ENCODE data around the gene SORBS2. TPM values are rescaled to one million over a fixed set of nuclear protein-coding genes. Genes with fewer than 3 reads are reported as not detected.

The SORBS2 gene
- total RNA-seq, 1 experiment from 2014 or later, result not detected

DNA sequence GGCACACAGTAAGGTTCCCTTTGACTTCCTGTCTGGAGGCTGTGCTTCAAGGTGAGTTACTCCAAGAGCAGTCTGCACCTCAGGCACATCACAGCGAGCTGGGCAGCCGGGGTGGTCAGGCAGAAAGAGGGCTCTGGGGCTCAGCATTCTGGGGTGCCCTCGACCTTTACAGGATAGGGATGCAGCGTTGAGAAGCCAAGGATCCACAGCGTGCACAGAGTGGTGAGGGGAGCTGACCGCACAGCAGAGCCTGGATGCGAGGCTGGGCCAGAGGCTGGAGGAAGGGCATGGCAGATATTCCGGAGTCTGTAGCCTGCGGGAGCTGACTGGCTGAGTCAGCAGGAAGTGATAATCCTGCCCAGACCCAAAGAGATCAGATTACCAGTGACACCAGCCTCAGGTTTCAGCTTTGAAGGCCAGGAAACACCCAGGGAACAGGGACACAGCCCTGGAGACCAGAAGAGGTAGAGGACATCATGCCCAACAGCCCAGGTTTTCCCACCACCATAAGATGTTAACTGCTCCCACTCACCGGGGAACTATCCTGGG lies 238.3 kb downstream of the SORBS2 start:
- no peak overlapping the region for H3K9ac ChIP-seq (ENCODE audit: low read length)
- no peaks in the 10 kb centered on the region for H4K20me1 ChIP-seq (ENCODE audit: insufficient read depth, low read depth, low read length)
- no peaks in the 10 kb centered on the region for H3K9me3 ChIP-seq (ENCODE audit: low read length)
- no peak for DNase-seq
- H3K9me2 ChIP-seq (replicated peaks; ENCODE audit: insufficient read depth, low read length), result no peaks in the 10 kb centered on the region
- H3K27ac ChIP-seq (ENCODE audit: low read length), result no peak overlapping the region
- H3K4me3 ChIP-seq (ENCODE audit: low read length), result no peak overlapping the region
- no peaks in the 10 kb centered on the region for H3K79me2 ChIP-seq (ENCODE audit: low read length)
- H3K27me3 ChIP-seq (ENCODE audit: low read length), result no peaks in the 10 kb centered on the region
- no peak overlapping the region for H3K4me2 ChIP-seq (ENCODE audit: low read depth, low read length, poor library complexity, severe bottlenecking)
- H2AFZ ChIP-seq (ENCODE audit: low read length), result no peak overlapping the region
- no peaks in the 10 kb centered on the region for H3K36me3 ChIP-seq (ENCODE audit: insufficient read depth, low read length)
- no peaks in the 10 kb centered on the region for H3K4me1 ChIP-seq (ENCODE audit: low read length)

DNA sequence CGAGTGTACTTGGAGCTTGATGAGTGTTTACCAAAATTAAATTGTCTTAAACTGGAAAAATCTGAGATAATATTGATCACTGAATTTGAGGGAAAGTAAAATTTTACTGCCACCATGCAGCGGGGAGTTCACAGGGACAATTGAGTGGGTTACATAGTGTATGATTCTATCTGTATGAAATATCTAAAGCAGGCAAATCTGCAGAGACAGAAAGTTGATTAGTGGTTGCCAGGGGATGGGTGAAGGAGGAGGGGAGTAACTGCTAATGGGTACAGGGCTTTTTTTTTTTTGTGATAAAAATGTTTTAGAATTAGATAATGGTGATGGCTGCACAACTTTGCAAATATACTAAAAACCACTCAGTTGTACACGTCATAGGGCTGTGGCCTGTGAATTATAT lies 241.3 kb downstream of the SORBS2 start:
- H3K9me3 ChIP-seq (ENCODE audit: low read length), result no peaks in the 10 kb centered on the region
- H3K36me3 ChIP-seq (ENCODE audit: insufficient read depth, low read length), result no peaks in the 10 kb centered on the region
- no peak overlapping the region for H3K9ac ChIP-seq (ENCODE audit: low read length)

DNA sequence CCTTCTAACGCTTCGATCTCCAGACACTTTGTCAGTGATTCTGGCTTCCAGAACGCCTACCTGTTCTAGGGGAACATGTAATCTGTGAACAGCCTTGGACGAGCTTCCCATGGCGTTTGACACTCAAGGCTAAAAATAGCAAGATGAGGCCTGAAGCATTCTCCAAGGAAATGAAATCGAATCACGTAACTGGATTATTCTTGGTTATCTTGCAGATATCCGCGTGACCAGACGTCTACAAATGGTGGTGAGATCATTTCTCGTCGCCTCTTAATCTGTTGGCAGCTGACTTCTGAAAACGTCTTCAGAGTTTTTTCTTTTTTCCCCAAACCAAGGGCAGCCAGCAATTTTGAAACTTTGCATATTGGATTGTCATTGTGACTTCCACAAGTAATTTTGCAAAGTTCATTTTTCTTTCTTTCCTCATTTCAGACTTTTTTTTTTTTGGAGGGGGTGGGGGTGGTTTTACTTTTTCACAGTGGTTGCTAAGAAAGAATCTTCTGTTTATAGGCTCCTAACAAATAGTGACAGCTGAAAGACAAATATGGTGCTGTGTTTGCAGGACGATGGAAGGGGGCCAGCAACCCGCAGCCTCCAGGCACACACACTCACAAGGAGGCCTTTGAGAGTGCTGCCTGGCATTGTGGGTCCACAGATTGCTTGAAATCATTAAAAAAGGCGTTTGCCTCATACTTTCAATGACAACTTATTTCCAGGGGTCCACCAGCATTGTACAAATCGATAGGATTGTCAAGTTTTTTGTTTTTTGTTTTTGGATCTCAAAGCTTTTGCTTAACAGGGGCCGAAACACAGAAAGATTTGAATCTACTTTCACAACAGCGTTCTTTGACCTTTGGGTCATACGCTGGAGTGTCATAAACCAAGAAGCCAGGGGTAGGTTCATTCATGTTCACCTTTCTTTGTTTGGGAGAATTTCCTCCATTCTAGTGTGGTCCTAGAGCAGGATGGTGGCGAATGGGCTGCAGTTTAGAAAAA lies 244.3 kb downstream of the SORBS2 start:
- no peak overlapping the region for H3K27ac ChIP-seq (ENCODE audit: low read length)
- H3K9me3 ChIP-seq (ENCODE audit: low read length), result no peaks in the 10 kb centered on the region
- H3K4me3 ChIP-seq (ENCODE audit: low read length), result no peak overlapping the region
- H3K4me2 ChIP-seq (ENCODE audit: low read depth, low read length, poor library complexity, severe bottlenecking), result no peak overlapping the region
- no peaks in the 10 kb centered on the region for H3K36me3 ChIP-seq (ENCODE audit: insufficient read depth, low read length)
- no peaks in the 10 kb centered on the region for H3K79me2 ChIP-seq (ENCODE audit: low read length)
- no peak for DNase-seq
- no peaks in the 10 kb centered on the region for H3K9me2 ChIP-seq (replicated peaks; ENCODE audit: insufficient read depth, low read length)
- H3K4me1 ChIP-seq (ENCODE audit: low read length), result no peaks in the 10 kb centered on the region
- no peak overlapping the region for H3K9ac ChIP-seq (ENCODE audit: low read length)
- no peaks in the 10 kb centered on the region for H4K20me1 ChIP-seq (ENCODE audit: insufficient read depth, low read depth, low read length)
- no peak overlapping the region for H2AFZ ChIP-seq (ENCODE audit: low read length)
- no peaks in the 10 kb centered on the region for H3K27me3 ChIP-seq (ENCODE audit: low read length)

More for the DNA sequence above, 241.3 kb downstream of the SORBS2 start:
- Histone ChIP-seq H3K4me3 (ENCODE audit: low read length) (no peak overlapping the region), H3K27ac (ENCODE audit: low read length) (no peak overlapping the region), H2AFZ (ENCODE audit: low read length) (no peak overlapping the region), H3K4me1 (ENCODE audit: low read length) (no peaks in the 10 kb centered on the region), H3K9me2 (replicated peaks; ENCODE audit: insufficient read depth, low read length) (no peaks in the 10 kb centered on the region), H3K27me3 (ENCODE audit: low read length) (no peaks in the 10 kb centered on the region), H4K20me1 (ENCODE audit: insufficient read depth, low read depth, low read length) (no peaks in the 10 kb centered on the region), H3K4me2 (ENCODE audit: low read depth, low read length, poor library complexity, severe bottlenecking) (no peak overlapping the region), H3K79me2 (ENCODE audit: low read length) (no peaks in the 10 kb centered on the region)
- no peak for DNase-seq

DNA sequence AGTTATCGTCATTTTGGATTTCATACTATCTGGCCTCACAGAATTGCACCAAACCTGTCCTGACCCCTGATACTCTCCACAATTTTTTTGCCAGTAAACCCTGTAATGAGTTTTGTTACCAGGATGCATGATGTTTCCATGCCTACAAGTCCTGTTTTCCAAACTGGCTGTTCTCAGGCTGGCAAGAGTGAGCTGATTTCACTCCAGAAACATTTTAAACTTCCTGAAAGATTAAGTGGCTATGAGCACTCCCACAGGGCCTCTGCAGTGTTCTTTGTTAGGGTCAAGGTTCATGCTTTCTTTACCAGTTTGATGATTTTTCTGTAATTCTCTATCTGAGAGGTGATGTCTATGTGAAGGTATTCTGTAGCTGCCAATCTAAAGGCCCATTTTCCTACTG lies 245.0 kb downstream of the SORBS2 start:
- Histone ChIP-seq H3K79me2 (ENCODE audit: low read length) (no peaks in the 10 kb centered on the region), H2AFZ (ENCODE audit: low read length) (no peak overlapping the region), H3K9me2 (replicated peaks; ENCODE audit: insufficient read depth, low read length) (no peaks in the 10 kb centered on the region), H3K27me3 (ENCODE audit: low read length) (no peaks in the 10 kb centered on the region), H3K4me2 (ENCODE audit: low read depth, low read length, poor library complexity, severe bottlenecking) (no peak overlapping the region), H3K36me3 (ENCODE audit: insufficient read depth, low read length) (no peaks in the 10 kb centered on the region), H3K4me3 (ENCODE audit: low read length) (no peak overlapping the region), H3K27ac (ENCODE audit: low read length) (no peak overlapping the region), H3K9ac (ENCODE audit: low read length) (no peak overlapping the region), H3K9me3 (ENCODE audit: low read length) (no peaks in the 10 kb centered on the region), H4K20me1 (ENCODE audit: insufficient read depth, low read depth, low read length) (no peaks in the 10 kb centered on the region), H3K4me1 (ENCODE audit: low read length) (no peaks in the 10 kb centered on the region)
- no peak for DNase-seq

DNA sequence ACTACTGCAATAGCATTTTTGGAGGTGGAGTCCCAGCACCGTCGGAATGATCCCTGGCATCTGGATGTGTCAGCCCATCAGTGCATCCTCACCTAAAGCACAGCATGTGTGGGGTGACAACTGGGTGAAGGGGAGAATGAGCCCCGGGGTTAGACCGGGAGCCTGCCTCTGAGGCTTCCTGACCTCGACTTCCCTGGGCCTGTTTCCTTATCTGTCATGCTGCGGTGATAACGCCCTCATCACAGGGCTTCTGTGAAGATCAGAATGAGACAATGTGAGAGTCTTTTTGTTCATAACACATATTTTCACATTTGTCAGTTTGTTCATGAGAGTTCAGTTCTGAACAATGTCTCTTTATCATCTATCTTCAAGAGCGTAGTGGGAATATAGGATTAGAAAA lies 245.6 kb downstream of the SORBS2 start:
- H3K4me3 ChIP-seq (ENCODE audit: low read length), result no peak overlapping the region
- no peaks in the 10 kb centered on the region for H3K9me3 ChIP-seq (ENCODE audit: low read length)
- H3K79me2 ChIP-seq (ENCODE audit: low read length), result no peaks in the 10 kb centered on the region
- no peak for DNase-seq
- H3K9ac ChIP-seq (ENCODE audit: low read length), result no peak overlapping the region
- H3K36me3 ChIP-seq (ENCODE audit: insufficient read depth, low read length), result no peaks in the 10 kb centered on the region
- H3K4me2 ChIP-seq (ENCODE audit: low read depth, low read length, poor library complexity, severe bottlenecking), result no peak overlapping the region
- H3K27me3 ChIP-seq (ENCODE audit: low read length), result no peaks in the 10 kb centered on the region
- no peaks in the 10 kb centered on the region for H3K4me1 ChIP-seq (ENCODE audit: low read length)
- no peak overlapping the region for H2AFZ ChIP-seq (ENCODE audit: low read length)
- H3K9me2 ChIP-seq (replicated peaks; ENCODE audit: insufficient read depth, low read length), result no peaks in the 10 kb centered on the region
- no peak overlapping the region for H3K27ac ChIP-seq (ENCODE audit: low read length)
- no peaks in the 10 kb centered on the region for H4K20me1 ChIP-seq (ENCODE audit: insufficient read depth, low read depth, low read length)

DNA sequence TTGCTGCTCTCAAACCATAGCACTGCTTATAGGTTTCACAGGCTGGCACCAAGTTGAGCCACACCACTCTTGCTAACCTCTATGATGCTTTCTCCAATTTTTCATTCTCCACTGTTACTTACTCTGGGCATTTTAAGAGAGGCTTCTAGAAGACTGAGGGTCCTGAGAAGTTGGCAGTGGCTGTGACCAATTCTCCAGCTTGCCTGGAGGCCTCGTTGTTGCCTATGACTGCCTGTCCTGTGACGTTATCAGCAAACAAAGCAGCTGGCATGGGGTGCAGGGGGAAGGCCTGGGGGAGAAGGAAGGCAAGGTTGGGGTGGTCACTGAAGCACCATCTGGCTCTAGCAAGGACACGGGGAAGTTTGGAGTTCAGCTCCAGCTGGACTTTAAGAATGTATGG lies 246.3 kb downstream of the SORBS2 start:
- no peak for DNase-seq
- Histone ChIP-seq H3K9me3 (ENCODE audit: low read length) (no peaks in the 10 kb centered on the region), H3K27me3 (ENCODE audit: low read length) (no peaks in the 10 kb centered on the region), H3K27ac (ENCODE audit: low read length) (no peak overlapping the region), H4K20me1 (ENCODE audit: insufficient read depth, low read depth, low read length) (no peaks in the 10 kb centered on the region), H3K9me2 (replicated peaks; ENCODE audit: insufficient read depth, low read length) (no peaks in the 10 kb centered on the region), H3K79me2 (ENCODE audit: low read length) (no peaks in the 10 kb centered on the region), H3K4me2 (ENCODE audit: low read depth, low read length, poor library complexity, severe bottlenecking) (no peak overlapping the region), H2AFZ (ENCODE audit: low read length) (no peak overlapping the region), H3K36me3 (ENCODE audit: insufficient read depth, low read length) (no peaks in the 10 kb centered on the region), H3K4me3 (ENCODE audit: low read length) (no peak overlapping the region), H3K4me1 (ENCODE audit: low read length) (no peaks in the 10 kb centered on the region), H3K9ac (ENCODE audit: low read length) (no peak overlapping the region)

DNA sequence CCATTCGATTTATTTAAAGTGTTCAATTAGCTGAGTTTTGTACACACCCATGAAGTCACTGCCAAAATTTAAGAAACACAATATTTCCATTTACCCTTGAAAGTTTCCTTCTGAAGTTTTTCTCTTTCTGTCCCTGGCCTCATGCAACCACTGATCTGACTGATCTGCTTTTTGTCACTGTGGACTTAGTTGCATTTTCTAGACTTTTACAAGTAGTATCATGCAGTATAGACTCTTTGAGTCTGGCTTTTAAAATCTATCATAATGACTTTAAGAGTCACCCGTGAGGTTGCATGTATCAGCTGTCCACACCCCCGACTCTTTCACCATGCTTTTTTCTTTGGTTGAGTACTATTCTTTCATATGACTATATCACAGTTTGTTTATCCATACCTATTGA lies 247.6 kb downstream of the SORBS2 start:
- Histone ChIP-seq H3K9me2 (replicated peaks; ENCODE audit: insufficient read depth, low read length) (no peaks in the 10 kb centered on the region), H3K4me1 (ENCODE audit: low read length) (no peaks in the 10 kb centered on the region), H3K4me3 (ENCODE audit: low read length) (no peak overlapping the region), H3K9me3 (ENCODE audit: low read length) (no peaks in the 10 kb centered on the region), H3K36me3 (ENCODE audit: insufficient read depth, low read length) (no peaks in the 10 kb centered on the region), H2AFZ (ENCODE audit: low read length) (no peak overlapping the region), H3K9ac (ENCODE audit: low read length) (no peak overlapping the region), H3K4me2 (ENCODE audit: low read depth, low read length, poor library complexity, severe bottlenecking) (no peak overlapping the region), H3K79me2 (ENCODE audit: low read length) (no peaks in the 10 kb centered on the region), H3K27me3 (ENCODE audit: low read length) (no peaks in the 10 kb centered on the region), H4K20me1 (ENCODE audit: insufficient read depth, low read depth, low read length) (no peaks in the 10 kb centered on the region), H3K27ac (ENCODE audit: low read length) (no peak overlapping the region)
- no peak for DNase-seq

DNA sequence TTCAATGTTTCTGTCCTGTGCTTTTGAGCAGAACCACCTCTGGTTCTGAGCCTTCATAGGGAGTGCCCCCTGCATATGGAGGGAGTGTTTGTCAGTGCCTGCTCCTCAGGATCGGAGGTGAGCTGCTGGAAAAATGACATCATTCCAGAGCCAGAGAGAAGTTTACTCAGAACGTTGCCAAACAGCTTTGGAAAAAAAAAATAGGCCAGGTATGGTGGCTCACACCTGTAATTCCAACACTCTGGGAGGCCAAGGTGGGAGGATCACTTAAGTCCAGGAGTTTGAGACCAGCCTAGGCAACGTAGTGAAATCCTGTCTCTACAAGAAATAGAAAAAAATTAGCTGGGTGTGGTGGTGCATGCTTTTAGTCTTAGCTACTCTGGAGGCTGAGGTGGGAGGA lies 249.5 kb downstream of the SORBS2 start:
- DNase-seq, result no peak
- Histone ChIP-seq H3K27ac (ENCODE audit: low read length) (no peak overlapping the region), H4K20me1 (ENCODE audit: insufficient read depth, low read depth, low read length) (no peaks in the 10 kb centered on the region), H3K27me3 (ENCODE audit: low read length) (no peaks in the 10 kb centered on the region), H3K79me2 (ENCODE audit: low read length) (no peaks in the 10 kb centered on the region), H3K9me2 (replicated peaks; ENCODE audit: insufficient read depth, low read length) (no peaks in the 10 kb centered on the region), H2AFZ (ENCODE audit: low read length) (no peak overlapping the region), H3K4me2 (ENCODE audit: low read depth, low read length, poor library complexity, severe bottlenecking) (no peak overlapping the region), H3K9me3 (ENCODE audit: low read length) (no peaks in the 10 kb centered on the region), H3K4me3 (ENCODE audit: low read length) (no peak overlapping the region), H3K4me1 (ENCODE audit: low read length) (no peaks in the 10 kb centered on the region), H3K9ac (ENCODE audit: low read length) (no peak overlapping the region), H3K36me3 (ENCODE audit: insufficient read depth, low read length) (no peaks in the 10 kb centered on the region)
